Lower lobe of right lung (tissue), 2 donors: ENCODE measurements around the gene MVP. TPM values are rescaled to one million over a fixed set of nuclear protein-coding genes. Genes with fewer than 3 reads are reported as not detected.
"Not testable (repeated sequence)": the region's sequence is repeated elsewhere in the genome, so short reads cannot be mapped to it uniquely, and the experiment has no call there.

ENCODE experiments used
- ATAC-seq, 2 donors: fragments of 200-7000 bp; cut with Tn5 transposase; one replicate each; pipeline ENCODE4 v1.9.1; 2020 to 2022; ENCODE audit warnings: mild to moderate bottlenecking in 2 of 2, moderate library complexity in 2 of 2
- DNase-seq: peaks from one replicate; pipeline ENCODE4 v3.0.0-alpha.2; 2020
- H3K27ac ChIP-seq: fragments of 200-600 bp; one replicate; pipeline ENCODE4 v1.8.0; 2022
- H3K27me3 ChIP-seq: fragments of 200-600 bp; one replicate; pipeline ENCODE4 v1.8.0; 2022; ENCODE audit warnings: low read depth
- H3K36me3 ChIP-seq: fragments of 200-600 bp; one replicate; pipeline ENCODE4 v1.8.0; 2022; ENCODE audit warnings: mild to moderate bottlenecking
- H3K4me1 ChIP-seq: fragments of 200-600 bp; one replicate; pipeline ENCODE4 v1.8.0; 2022
- H3K4me3 ChIP-seq: fragments of 200-600 bp; one replicate; pipeline ENCODE4 v1.8.0; 2022; ENCODE audit warnings: mild to moderate bottlenecking
- H3K9me3 ChIP-seq: fragments of 200-600 bp; one replicate; pipeline ENCODE4 v1.8.0; 2022
- CTCF ChIP-seq: fragments of 200-600 bp; IDR thresholded peaks from one replicate; pipeline ENCODE4 v1.8.0; 2022; ENCODE audit warnings: antibody characterized with exemption, mild to moderate bottlenecking
- intact Hi-C: fragments of 100-400 bp; cut with DNase I; formaldehyde crosslinking; loops from one replicate; pipeline ENCODE4 v1.11.0; 2022
- total RNA-seq: library from RNA; stranded (reverse); fragmentation: NEBNext Ultra II Directional; extraction: Animal tissue kit (Norgen Biotek cat#: 25700); gene quantifications from one replicate; pipeline ENCODE4 v1.2.1, GENCODE V29; 2021
- donor health status: DM: no; HTN: yes; CAD: no; lungs with severe emphysema.

MVP gene
- total RNA-seq, 1 donor from 2014 or later, result 248 TPM

- no peaks in the 10 kb centered on the region for H3K27me3 ChIP-seq
- no peak overlapping the region for H3K4me3 ChIP-seq
- TF ChIP-seq CTCF, result no peak
- DNase-seq (no peak), ATAC-seq (no peak)
- H3K9me3 ChIP-seq, result no peaks in the 10 kb centered on the region
- H3K27ac ChIP-seq, result no peak overlapping the region
- peaks cover 34% of the 10 kb centered on the region for H3K4me1 ChIP-seq
- peaks cover 71% of the 10 kb centered on the region for H3K36me3 ChIP-seq
- intact Hi-C loops, result no loop called here
Measured at GRCh38 chr16:29831490-29831889, 11.2 kb downstream of the MVP start.

GRCh38 chr16:29833219-29833618, 13.0 kb downstream of the MVP start:
- Histone ChIP-seq H3K4me1 (peaks cover 18% of the 10 kb centered on the region), H3K36me3 (peaks cover 89% of the 10 kb centered on the region)
- ATAC-seq, H3K27ac ChIP-seq, DNase-seq, H3K27me3 ChIP-seq, H3K9me3 ChIP-seq, H3K4me3 ChIP-seq, intact Hi-C loops: not testable (repeated sequence)

GRCh38 chr16:29834079-29834478, 13.8 kb downstream of the MVP start:
- no peak for TF ChIP-seq CTCF
- intact Hi-C loops, result no loop called here
- Histone ChIP-seq H3K4me1 (peaks cover 9% of the 10 kb centered on the region), H3K9me3 (no peaks in the 10 kb centered on the region), H3K4me3 (no peak overlapping the region), H3K27ac (no peak overlapping the region), H3K36me3 (peaks cover 97% of the 10 kb centered on the region), H3K27me3 (no peaks in the 10 kb centered on the region)
- ATAC-seq (no peak), DNase-seq (no peak)

GRCh38 chr16:29835926-29836325, 15.7 kb downstream of the MVP start:
- ATAC-seq, result no peak
- intact Hi-C loops, result no loop called here
- DNase-seq, result no peak
- Histone ChIP-seq H3K36me3 (peaks cover 100% of the 10 kb centered on the region), H3K9me3 (no peaks in the 10 kb centered on the region), H3K4me1 (no peaks in the 10 kb centered on the region), H3K27me3 (no peaks in the 10 kb centered on the region), H3K27ac (no peak overlapping the region), H3K4me3 (no peak overlapping the region)
- no peak for TF ChIP-seq CTCF

- TF ChIP-seq CTCF, result no peak
- Histone ChIP-seq H3K9me3 (no peaks in the 10 kb centered on the region), H3K36me3 (peaks cover 100% of the 10 kb centered on the region), H3K4me3 (no peak overlapping the region), H3K27me3 (no peaks in the 10 kb centered on the region), H3K4me1 (no peaks in the 10 kb centered on the region), H3K27ac (no peak overlapping the region)
- intact Hi-C loops, result no loop called here
- DNase-seq, result no peak
- ATAC-seq, result no peak
Measured at GRCh38 chr16:29836623-29837022, 16.4 kb downstream of the MVP start.

- H3K4me1 ChIP-seq, result no peaks in the 10 kb centered on the region
Measured at GRCh38 chr16:29837841-29838240, 17.6 kb downstream of the MVP start.

More at GRCh38 chr16:29837841-29838240, 17.6 kb downstream of the MVP start:
- Histone ChIP-seq H3K27ac (no peak overlapping the region), H3K4me3 (no peak overlapping the region), H3K9me3 (no peaks in the 10 kb centered on the region), H3K36me3 (peaks cover 100% of the 10 kb centered on the region), H3K27me3 (no peaks in the 10 kb centered on the region)
- ATAC-seq (no peak), DNase-seq (no peak)
- no peak for TF ChIP-seq CTCF
- intact Hi-C loops, result no loop called here
